HepG2 (cell line): ENCODE data around the gene TADA3. TPM values are rescaled to one million over a fixed set of nuclear protein-coding genes. Genes with fewer than 3 reads are reported as not detected.

Experiments
- ATAC-seq: fragments of 200-7000 bp; cut with Tn5 transposase; 3 replicates; pipeline ENCODE4 v1.9.1; 2020; ENCODE audit warnings: mild to moderate bottlenecking, moderate library complexity
- BruUV-seq: library from RNA; stranded (reverse); fragments of 400-500 nt; replicated peaks from 2 replicates; lab custom pipeline; 2021; lab: Mats Ljungman, UMichigan
- CTCF ChIA-PET: fragments of 300-600 bp; formaldehyde crosslinking; extraction: SDS; loops from one replicate; lab custom pipeline; 2021; ENCODE audit warnings: low total read pairs, inconsistent platforms, low intra/inter-chr PET ratio; lab: Yijun Ruan, JAX
- POLR2A ChIA-PET: fragments of 350-600 bp; sonication (Branson Sonifier 250); formaldehyde crosslinking; loops from one replicate; lab custom pipeline; 2020; ENCODE audit warnings: antibody characterized with exemption, inconsistent platforms; lab: Yijun Ruan, JAX
- DNase-seq: peaks from one replicate; pipeline ENCODE4 v3.0.0-alpha.2; 2015; ENCODE audit warnings: low spot score
- FAIRE-seq: peaks from 3 replicates; lab custom pipeline; 2011; peaks lifted over from hg19 to GRCh38; lab: Jason Lieb, UNC
- H2AFZ ChIP-seq: one replicate; pipeline ENCODE4 v1.6.1; 2011; ENCODE audit warnings: low read length, inconsistent platforms
- H3K27ac ChIP-seq: fragments of 300-600 bp; 3 replicates; pipeline ENCODE4 v1.8.0; 2011; ENCODE audit warnings: mixed run types, mild to moderate bottlenecking, mixed read lengths, low read length, inconsistent platforms; ENCODE audit not compliant: insufficient read depth; ENCODE audit errors: extremely low read length
- H3K27me3 ChIP-seq, 2 experiments: fragments of 200-600 bp in 1 of 2; 2 replicates in 1 of 2; 3 replicates in 1 of 2; pipeline versions ENCODE4 v1.6.0 to v1.8.0; 2011; ENCODE audit warnings: low read length in 2 of 2, mild to moderate bottlenecking in 2 of 2, moderate library complexity in 2 of 2, inconsistent platforms in 1 of 2; ENCODE audit not compliant: insufficient read depth in 2 of 2, control insufficient read depth in 1 of 2
- H3K36me3 ChIP-seq, 2 experiments: fragments of 200-600 bp in 1 of 2; replicated peaks in 1 of 2; 2 replicates in 1 of 2; 3 replicates in 1 of 2; pipeline versions ENCODE4 v1.5.1 to v1.8.0; 2011; ENCODE audit warnings: low read length in 2 of 2, inconsistent platforms in 1 of 2; ENCODE audit not compliant: insufficient read depth in 2 of 2, control insufficient read depth in 1 of 2
- H3K4me1 ChIP-seq: 2 replicates; pipeline ENCODE4 v1.5.1; 2012; ENCODE audit warnings: low read length, inconsistent platforms; ENCODE audit not compliant: insufficient read depth
- H3K4me2 ChIP-seq: 2 replicates; pipeline ENCODE4 v1.6.0; 2011; ENCODE audit warnings: low read depth, low read length, inconsistent platforms
- H3K4me3 ChIP-seq, 3 experiments: fragments of 200-600 bp in 1 of 3; sonication (generic), shearing (Covaris generic) in 1 of 3; replicated peaks in 1 of 3; 2 replicates each; pipeline ENCODE4 v1.5.1; 2011 to 2016; ENCODE audit warnings: low read length in 3 of 3, inconsistent platforms in 2 of 3, low read depth in 2 of 3, mild to moderate bottlenecking in 2 of 3, control low read depth in 1 of 3, mixed read lengths in 1 of 3; ENCODE audit not compliant: insufficient read depth in 1 of 3
- H3K79me2 ChIP-seq: one replicate; pipeline ENCODE4 v1.6.1; 2011; ENCODE audit warnings: low read length, inconsistent platforms; ENCODE audit not compliant: insufficient read depth
- H3K9ac ChIP-seq: 2 replicates; pipeline ENCODE4 v1.6.0; 2011; ENCODE audit warnings: mild to moderate bottlenecking, low read depth, low read length, inconsistent platforms; ENCODE audit not compliant: insufficient read depth
- H3K9me3 ChIP-seq: 2 replicates; pipeline ENCODE4 v1.5.1; 2012; ENCODE audit warnings: mild to moderate bottlenecking, low read length
- H4K20me1 ChIP-seq: 2 replicates; pipeline ENCODE4 v1.6.0; 2011; ENCODE audit warnings: inconsistent platforms, mild to moderate bottlenecking, low read length, moderate library complexity; ENCODE audit not compliant: insufficient read depth
- ZNF124 ChIP-seq: sonication (generic); formaldehyde crosslinking; IDR thresholded peaks from 2 replicates; pipeline ENCODE4 v1.4.0; 2020; ENCODE audit warnings: missing genetic modification reagents
- ZNF75D ChIP-seq: sonication (generic); formaldehyde crosslinking; IDR thresholded peaks from 2 replicates; pipeline ENCODE4 v1.8.1; 2023; ENCODE audit warnings: missing genetic modification reagents, mild to moderate bottlenecking, borderline replicate concordance
- ZNF878 ChIP-seq: sonication (generic); formaldehyde crosslinking; IDR thresholded peaks from 2 replicates; pipeline ENCODE4 v1.8.1; 2023; ENCODE audit warnings: mild to moderate bottlenecking, missing genetic modification reagents, moderate library complexity
- WGBS: methylation state at CpG from one replicate; pipeline ENCODE4 v1.1.6; 2017; ENCODE audit warnings: low lambda C conversion rate; 5-methylcytosine and 5-hydroxymethylcytosine counted together
- in situ Hi-C: cut with HindIII; loops from 2 replicates; pipeline ENCODE4 v1.10.0; 2017; ENCODE audit warnings: low pct_unique_long_range_greater_than_20kb; ENCODE audit not compliant: extremely low pct_ligation_motif_present
- intact Hi-C: fragments of 100-400 bp; cut with micrococcal nuclease; formaldehyde crosslinking; loops from one replicate; pipeline ENCODE4 v1.10.0; 2022; ENCODE audit not compliant: unreplicated experiment
- polyA plus RNA-seq, 8 experiments: library from polyadenylated mRNA; depleted of rRNA in 3 of 8; stranded (reverse) in 7 of 8; unstranded in 1 of 8; fragments of >200 nt; fragmentation: Illumina TruSeq in 4 of 8; extraction: Trizol in 4 of 8; gene quantifications; 2 replicates each; pipeline versions ENCODE4 v1.2.1 to v1.2.3, GENCODE V29; 2011 to 2016; ENCODE audit warnings: low read depth in 4 of 8, missing spikeins in 1 of 8, mixed read lengths in 1 of 8; ENCODE audit not compliant: insufficient read depth in 1 of 8
- total RNA-seq, 5 experiments: library from RNA; depleted of rRNA; stranded (reverse); fragments of >200 nt; fragmentation: Illumina TruSeq; extraction: Trizol; gene quantifications; 2 replicates each; pipeline ENCODE4 v1.2.3, GENCODE V29; 2016; ENCODE audit warnings: low read depth in 1 of 5

The TADA3 gene
- total and polyA plus RNA-seq, 2 of the 13 experiments (the other 11 are each of a cell fraction or from before 2014, with no cell fraction given) = 32.1 to 37.1 TPM

- CTCF ChIA-PET = no interaction called here
- peaks cover 40 to 94% of the 10 kb centered on the region in 2 experiments for H3K36me3 ChIP-seq
- DNase-seq (no peak), FAIRE-seq (no peak), ATAC-seq (no peak)
- WGBS = 99% methylated on average over 7 of the region's 15 CpGs
- H3K4me2 ChIP-seq = no peak overlapping the region
- no peaks in the 10 kb centered on the region for H3K4me1 ChIP-seq
- peaks cover under 1% of the 10 kb centered on the region for H3K79me2 ChIP-seq
- H4K20me1 ChIP-seq = no peaks in the 10 kb centered on the region
- H2AFZ ChIP-seq = no peak overlapping the region
- in situ Hi-C loops = no loop called here
- intact Hi-C loops = no loop called here
- no peak overlapping the region for H3K4me3 ChIP-seq
- H3K9ac ChIP-seq = no peak overlapping the region
- TF ChIP-seq ZNF75D (CRISPR knock-in tag) (no peak), ZNF878 (CRISPR knock-in tag) (no peak)
- POLR2A ChIA-PET = no interaction called here
- BruUV-seq = no TSS peak
- H3K9me3 ChIP-seq = no peaks in the 10 kb centered on the region
- no peaks in the 10 kb centered on the region for H3K27me3 ChIP-seq
- no peak overlapping the region for H3K27ac ChIP-seq
These were observed 53.1 kb downstream of the TADA3 start for GRCh38 chr3:9739181-9739580.

- FAIRE-seq (no peak), DNase-seq (no peak), ATAC-seq (no peak)
- peaks cover 30 to 83% of the 10 kb centered on the region in 2 experiments for H3K36me3 ChIP-seq
- H3K79me2 ChIP-seq = peaks cover 24% of the 10 kb centered on the region
- no peak overlapping the region for H3K9ac ChIP-seq
- 92% methylated on average over 2 of the region's 2 CpGs for WGBS
- H3K4me1 ChIP-seq = peaks cover 16% of the 10 kb centered on the region
- no peak overlapping the region for H3K4me2 ChIP-seq
- no peak for TF ChIP-seq ZNF124
- no peak overlapping the region for H2AFZ ChIP-seq
- no peak overlapping the region for H3K27ac ChIP-seq
- POLR2A ChIA-PET = no interaction called here
- no TSS peak for BruUV-seq
- in situ Hi-C loops (no loop called here), intact Hi-C loops (no loop called here)
- no peak overlapping the region for H3K4me3 ChIP-seq
- CTCF ChIA-PET = no interaction called here
- peaks cover 6% of the 10 kb centered on the region for H4K20me1 ChIP-seq
- no peaks in the 10 kb centered on the region for H3K9me3 ChIP-seq
- H3K27me3 ChIP-seq = no peaks in the 10 kb centered on the region; a peak in 1 of 5 replicates
These were observed 55.4 kb downstream of the TADA3 start for GRCh38 chr3:9736831-9737230.
